Measurements from ENCODE around the gene SLC25A12. TPM values are rescaled to one million over a fixed set of nuclear protein-coding genes. Genes with fewer than 3 reads are reported as not detected.
"Not testable (repeated sequence)": the region's sequence is repeated elsewhere in the genome, so short reads cannot be mapped to it uniquely, and the experiment has no call there.

The SLC25A12 gene
- total RNA-seq, 3 donors from 2014 or later, result 15.5 to 54.7 (median 39.2) TPM

DNA sequence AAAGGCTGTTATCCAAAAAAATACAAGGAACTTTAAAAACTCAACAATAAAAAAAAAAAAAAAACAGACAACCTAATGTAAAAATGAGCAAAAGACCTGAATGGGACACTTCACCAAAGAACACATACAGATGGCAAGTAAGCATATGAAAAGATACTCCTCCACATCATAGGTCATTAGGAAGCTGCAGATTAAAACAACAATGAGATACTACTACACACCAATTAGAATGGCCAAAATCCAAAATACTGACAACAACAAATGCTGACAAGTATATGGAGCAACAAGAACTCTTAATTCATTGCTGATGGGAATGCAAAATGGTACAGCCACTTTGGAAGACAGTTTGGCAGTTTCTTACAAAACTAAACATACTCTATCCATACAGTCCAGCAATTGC lies 122.6 kb downstream of the SLC25A12 start:
- TF ChIP-seq POLR2AphosphoS5 (IDR thresholded peaks at IDR 0.05), result no peak
- H3K27ac ChIP-seq, result no peak overlapping the region
- no peak overlapping the region for H3K4me3 ChIP-seq
- DNase-seq (ENCODE audit: low spot score in 2 of 2), result no peak
- H3K9me3 ChIP-seq, result no peaks in the 10 kb centered on the region
- H3K36me3 ChIP-seq, result no peaks in the 10 kb centered on the region
- intact Hi-C loops (cut with DNase I; ENCODE audit: low total_unique reads), result no loop called here
- no peaks in the 10 kb centered on the region for H3K27me3 ChIP-seq
- H3K4me1 ChIP-seq, result no peaks in the 10 kb centered on the region

DNA sequence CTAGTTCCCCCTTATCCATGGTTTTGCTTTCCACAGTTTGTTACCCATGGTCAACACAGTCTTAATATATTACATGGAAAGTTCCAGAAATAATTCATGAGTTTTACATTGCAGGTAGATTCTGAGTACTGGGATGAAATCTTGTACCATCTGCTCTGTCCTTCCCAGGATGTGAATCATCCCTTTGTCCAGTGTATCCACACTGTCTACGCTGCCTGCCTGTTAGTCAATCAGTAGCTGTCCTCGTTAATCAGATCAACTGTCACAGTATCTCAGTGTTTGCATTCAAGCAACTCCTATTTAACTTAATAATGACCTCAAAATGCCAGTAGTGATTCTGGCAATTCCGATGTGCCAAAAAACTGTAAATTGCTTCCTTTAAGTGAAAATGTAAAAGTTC lies 130.4 kb downstream of the SLC25A12 start:
- H3K27ac ChIP-seq, result no peak overlapping the region
- no peak overlapping the region for H3K4me3 ChIP-seq
- H3K27me3 ChIP-seq, result no peaks in the 10 kb centered on the region
- no peaks in the 10 kb centered on the region for H3K4me1 ChIP-seq
- DNase-seq (ENCODE audit: low spot score in 2 of 2), result no peak
- peaks cover 0 to 3% of the 10 kb centered on the region in 2 donors for H3K9me3 ChIP-seq
- no peaks in the 10 kb centered on the region for H3K36me3 ChIP-seq
- TF ChIP-seq, protein P1, sequence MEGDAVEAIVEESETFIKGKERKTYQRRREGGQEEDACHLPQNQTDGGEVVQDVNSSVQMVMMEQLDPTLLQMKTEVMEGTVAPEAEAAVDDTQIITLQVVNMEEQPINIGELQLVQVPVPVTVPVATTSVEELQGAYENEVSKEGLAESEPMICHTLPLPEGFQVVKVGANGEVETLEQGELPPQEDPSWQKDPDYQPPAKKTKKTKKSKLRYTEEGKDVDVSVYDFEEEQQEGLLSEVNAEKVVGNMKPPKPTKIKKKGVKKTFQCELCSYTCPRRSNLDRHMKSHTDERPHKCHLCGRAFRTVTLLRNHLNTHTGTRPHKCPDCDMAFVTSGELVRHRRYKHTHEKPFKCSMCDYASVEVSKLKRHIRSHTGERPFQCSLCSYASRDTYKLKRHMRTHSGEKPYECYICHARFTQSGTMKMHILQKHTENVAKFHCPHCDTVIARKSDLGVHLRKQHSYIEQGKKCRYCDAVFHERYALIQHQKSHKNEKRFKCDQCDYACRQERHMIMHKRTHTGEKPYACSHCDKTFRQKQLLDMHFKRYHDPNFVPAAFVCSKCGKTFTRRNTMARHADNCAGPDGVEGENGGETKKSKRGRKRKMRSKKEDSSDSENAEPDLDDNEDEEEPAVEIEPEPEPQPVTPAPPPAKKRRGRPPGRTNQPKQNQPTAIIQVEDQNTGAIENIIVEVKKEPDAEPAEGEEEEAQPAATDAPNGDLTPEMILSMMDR (IDR thresholded peaks at IDR 0.05), result no peak
- TF ChIP-seq POLR2A (IDR thresholded peaks at IDR 0.05) (no peak), POLR2AphosphoS5 (IDR thresholded peaks at IDR 0.05) (no peak)
- intact Hi-C loops (cut with DNase I; ENCODE audit: low total_unique reads), result no loop called here

DNA sequence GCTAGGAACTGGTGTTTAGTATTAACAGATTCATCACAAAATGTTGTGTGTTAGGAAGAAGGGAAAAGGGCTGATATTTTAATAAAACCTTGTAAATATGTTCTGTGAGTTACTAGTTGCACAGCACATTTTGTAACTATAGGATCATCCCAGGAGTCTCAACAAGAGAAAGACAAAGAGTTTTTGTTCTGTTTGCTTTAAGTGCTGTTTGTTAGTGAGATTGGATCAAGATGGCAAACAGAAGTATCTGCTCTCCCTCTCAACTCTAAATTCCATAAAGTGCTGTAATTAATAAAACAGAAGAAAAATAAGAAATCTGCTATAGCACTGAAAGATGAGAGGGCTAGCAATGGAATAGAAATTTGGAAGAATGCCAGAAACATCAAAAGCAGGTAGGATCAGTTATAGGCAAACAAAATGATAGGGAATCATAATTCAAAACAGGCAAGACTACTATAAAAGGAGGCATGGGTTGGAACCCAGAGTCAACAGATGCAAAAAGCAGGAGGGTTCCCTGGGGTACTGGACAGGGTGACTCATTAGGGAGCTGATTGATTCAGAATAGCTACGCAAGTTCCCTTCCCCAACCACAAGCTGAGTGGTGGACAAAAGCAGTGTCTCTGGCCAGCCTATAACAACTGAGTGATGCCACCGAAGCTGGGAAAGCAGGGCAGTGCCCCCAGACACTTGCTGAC lies 131.0 kb downstream of the SLC25A12 start:
- TF ChIP-seq POLR2A (IDR thresholded peaks at IDR 0.05) (no peak), POLR2AphosphoS5 (IDR thresholded peaks at IDR 0.05) (no peak)
- TF ChIP-seq, protein P1 (IDR thresholded peaks at IDR 0.05), result no peak
- no peaks in the 10 kb centered on the region for H3K36me3 ChIP-seq
- intact Hi-C loops (cut with DNase I; ENCODE audit: low total_unique reads), result no loop called here
- H3K27ac ChIP-seq, result no peak overlapping the region
- no peaks in the 10 kb centered on the region for H3K4me1 ChIP-seq
- peaks cover 0 to 3% of the 10 kb centered on the region in 2 donors for H3K9me3 ChIP-seq
- H3K27me3 ChIP-seq, result no peaks in the 10 kb centered on the region
- no peak overlapping the region for H3K4me3 ChIP-seq
- DNase-seq (ENCODE audit: low spot score in 2 of 2), result no peak

DNA sequence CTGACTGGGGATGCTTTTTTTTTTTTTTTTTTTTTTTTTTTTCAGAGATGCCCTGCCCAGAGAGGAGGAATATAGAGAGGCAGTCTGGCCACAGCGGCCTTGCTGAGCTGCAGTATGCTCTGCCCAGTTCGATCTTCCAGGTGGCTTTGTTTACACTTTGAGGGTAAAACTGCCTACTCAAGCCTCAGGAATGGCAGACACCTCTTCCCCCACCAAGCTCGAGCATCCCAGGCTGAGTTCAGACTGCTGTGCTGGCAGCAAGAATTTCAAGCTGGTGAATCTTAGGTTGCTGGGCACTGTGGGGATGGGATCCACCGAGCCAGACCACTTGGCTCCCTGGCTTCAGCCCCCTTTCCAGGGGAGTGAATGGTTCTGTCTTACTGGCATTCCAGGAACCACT lies 132.9 kb downstream of the SLC25A12 start:
- intact Hi-C loops (cut with DNase I; ENCODE audit: low total_unique reads); H3K9me3 ChIP-seq; H3K4me1 ChIP-seq; H3K27me3 ChIP-seq; H3K36me3 ChIP-seq; H3K4me3 ChIP-seq; DNase-seq (ENCODE audit: low spot score in 2 of 2); H3K27ac ChIP-seq: not testable (repeated sequence)

DNA sequence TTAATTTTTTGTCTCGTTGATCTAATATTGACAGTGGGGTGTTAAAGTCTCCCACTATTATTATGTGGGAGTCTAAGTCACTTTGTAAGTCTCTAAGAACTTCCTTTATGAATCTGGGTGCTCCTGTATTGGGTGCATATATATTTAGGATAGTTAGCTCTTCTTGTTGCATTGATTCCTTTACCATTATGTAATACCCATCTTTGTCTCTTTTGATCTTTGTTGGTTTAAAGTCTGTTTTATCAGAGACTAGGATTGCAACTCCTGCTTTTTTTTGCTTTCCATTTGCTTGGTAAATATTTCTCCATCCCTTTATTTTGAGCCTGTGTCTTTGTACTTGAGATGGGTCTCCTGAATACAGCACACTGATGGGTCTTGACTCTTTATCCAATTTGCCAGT lies 135.3 kb downstream of the SLC25A12 start:
- H3K27me3 ChIP-seq; H3K36me3 ChIP-seq; H3K4me3 ChIP-seq; H3K4me1 ChIP-seq; DNase-seq (ENCODE audit: low spot score in 2 of 2); intact Hi-C loops (cut with DNase I; ENCODE audit: low total_unique reads); H3K9me3 ChIP-seq; H3K27ac ChIP-seq: not testable (repeated sequence)

DNA sequence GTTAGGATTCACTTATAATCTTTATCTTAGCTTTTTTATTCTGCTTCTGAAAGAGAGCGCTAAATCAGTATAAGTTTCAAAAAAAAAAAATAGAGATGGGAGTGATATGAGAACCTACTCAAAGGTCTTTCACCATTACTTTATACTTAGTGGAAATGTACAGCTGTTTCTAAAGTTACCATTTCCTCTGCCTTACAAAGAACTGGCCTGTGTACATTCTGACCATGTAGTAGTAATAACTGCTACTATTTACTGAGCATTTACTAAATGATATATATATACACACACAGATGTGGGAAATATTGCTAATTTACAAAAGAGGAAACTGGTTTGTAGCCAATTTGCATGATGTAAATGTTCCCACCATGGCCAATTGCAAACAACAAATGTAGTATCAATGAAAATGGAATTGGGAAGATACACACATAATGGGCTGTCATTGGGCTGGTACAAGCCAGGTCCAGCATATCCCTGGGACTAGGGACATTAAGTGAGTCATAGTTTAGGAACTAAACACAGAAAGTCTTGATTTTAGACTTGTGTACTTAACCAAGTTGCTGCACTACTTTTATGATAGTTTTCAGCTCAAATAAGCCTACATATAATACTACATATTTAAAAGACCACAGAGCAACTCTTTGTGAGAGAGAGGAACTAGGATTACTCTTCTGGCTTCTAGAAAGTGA lies 139.6 kb downstream of the SLC25A12 start:
- H3K4me1 ChIP-seq, result no peaks in the 10 kb centered on the region
- peaks cover 6% of the 10 kb centered on the region for H3K36me3 ChIP-seq
- no peak for DNase-seq (ENCODE audit: low spot score in 2 of 2)
- no peak for TF ChIP-seq POLR2AphosphoS5 (IDR thresholded peaks at IDR 0.05)
- TF ChIP-seq POLR2A (IDR thresholded peaks at IDR 0.05), result no peak
- TF ChIP-seq, protein P1 (IDR thresholded peaks at IDR 0.05), result no peak
- H3K27me3 ChIP-seq, result no peaks in the 10 kb centered on the region
- intact Hi-C loops (cut with DNase I; ENCODE audit: low total_unique reads), result no loop called here
- H3K4me3 ChIP-seq, result no peak overlapping the region
- H3K9me3 ChIP-seq, result peaks cover 3 to 4% of the 10 kb centered on the region in 2 donors
- no peak overlapping the region for H3K27ac ChIP-seq
